Liver (tissue), 3 donors: ENCODE measurements around the gene LRRC15.

Experiments
- ATF3 ChIP-seq: IDR thresholded peaks from 2 replicates; pipeline ENCODE4 v1.6.1; 2016; ENCODE audit warnings: antibody characterized with exemption
- CTCF ChIP-seq: fragments of 150-350 bp; IDR thresholded peaks from 2 replicates; pipeline ENCODE4 v1.5.1; 2017; ENCODE audit warnings: improper control_type of control experiment, low read depth, low read length; ENCODE audit not compliant: missing input control
- FOXA1 ChIP-seq: IDR thresholded peaks from 2 replicates; pipeline ENCODE4 v1.6.1; 2016; ENCODE audit warnings: antibody characterized with exemption
- GABPA ChIP-seq, 2 donors: IDR thresholded peaks in 1 of 2; conservative IDR thresholded peaks in 1 of 2; 2 replicates each; pipeline ENCODE4 v1.6.1; 2016; ENCODE audit warnings: antibody characterized with exemption in 2 of 2, mild to moderate bottlenecking in 1 of 2, moderate library complexity in 1 of 2
- JUND ChIP-seq, 2 donors: IDR thresholded peaks; 2 replicates each; pipeline ENCODE4 v1.6.1; 2016; ENCODE audit warnings: antibody characterized with exemption in 2 of 2
- MAX ChIP-seq: IDR thresholded peaks from 2 replicates; pipeline ENCODE4 v1.6.1; 2016; ENCODE audit warnings: antibody characterized with exemption
- REST ChIP-seq: IDR thresholded peaks from 2 replicates; pipeline ENCODE4 v1.6.1; 2016; ENCODE audit warnings: antibody characterized with exemption, mild to moderate bottlenecking
- SP1 ChIP-seq: IDR thresholded peaks from 2 replicates; pipeline ENCODE4 v1.6.1; 2018; ENCODE audit warnings: antibody characterized with exemption, mild to moderate bottlenecking
- TAF1 ChIP-seq: conservative IDR thresholded peaks from 2 replicates; pipeline ENCODE4 v1.6.1; 2016; ENCODE audit warnings: antibody characterized with exemption, mild to moderate bottlenecking
- YY1 ChIP-seq: IDR thresholded peaks from 2 replicates; pipeline ENCODE4 v1.6.1; 2016; ENCODE audit warnings: antibody characterized with exemption, mild to moderate bottlenecking
- donor health status: healthy.
- donor health status: healthy.

GRCh38 chr3:194384156-194384555, 14.6 kb upstream of the LRRC15 start:
- no peak for TF ChIP-seq CTCF
- no peak for TF ChIP-seq YY1
- TF ChIP-seq REST = no peak
- no peak for TF ChIP-seq ATF3
- no peak for TF ChIP-seq FOXA1
- TF ChIP-seq JUND (IDR thresholded peaks at IDR 0.05) = no peak
- TF ChIP-seq GABPA (IDR thresholded peaks at IDR 0.05 in 1 of 2, conservative IDR thresholded peaks at IDR 0.05 in 1 of 2) = no peak
- TF ChIP-seq TAF1 = no peak
- TF ChIP-seq MAX = no peak
- TF ChIP-seq SP1 = no peak
